Raji (cell line): ENCODE results near the gene OXSM.
A peak's percentile ranks its signal among the peaks of the same experiment; 100 is the strongest.

Experiments
- POLR2A ChIP-seq: IDR thresholded peaks from 2 replicates; pipeline ENCODE4 v1.6.1; 2011; ENCODE audit warnings: low read depth, low read length, control low read depth; ENCODE audit not compliant: insufficient read depth

Gene OXSM

DNA sequence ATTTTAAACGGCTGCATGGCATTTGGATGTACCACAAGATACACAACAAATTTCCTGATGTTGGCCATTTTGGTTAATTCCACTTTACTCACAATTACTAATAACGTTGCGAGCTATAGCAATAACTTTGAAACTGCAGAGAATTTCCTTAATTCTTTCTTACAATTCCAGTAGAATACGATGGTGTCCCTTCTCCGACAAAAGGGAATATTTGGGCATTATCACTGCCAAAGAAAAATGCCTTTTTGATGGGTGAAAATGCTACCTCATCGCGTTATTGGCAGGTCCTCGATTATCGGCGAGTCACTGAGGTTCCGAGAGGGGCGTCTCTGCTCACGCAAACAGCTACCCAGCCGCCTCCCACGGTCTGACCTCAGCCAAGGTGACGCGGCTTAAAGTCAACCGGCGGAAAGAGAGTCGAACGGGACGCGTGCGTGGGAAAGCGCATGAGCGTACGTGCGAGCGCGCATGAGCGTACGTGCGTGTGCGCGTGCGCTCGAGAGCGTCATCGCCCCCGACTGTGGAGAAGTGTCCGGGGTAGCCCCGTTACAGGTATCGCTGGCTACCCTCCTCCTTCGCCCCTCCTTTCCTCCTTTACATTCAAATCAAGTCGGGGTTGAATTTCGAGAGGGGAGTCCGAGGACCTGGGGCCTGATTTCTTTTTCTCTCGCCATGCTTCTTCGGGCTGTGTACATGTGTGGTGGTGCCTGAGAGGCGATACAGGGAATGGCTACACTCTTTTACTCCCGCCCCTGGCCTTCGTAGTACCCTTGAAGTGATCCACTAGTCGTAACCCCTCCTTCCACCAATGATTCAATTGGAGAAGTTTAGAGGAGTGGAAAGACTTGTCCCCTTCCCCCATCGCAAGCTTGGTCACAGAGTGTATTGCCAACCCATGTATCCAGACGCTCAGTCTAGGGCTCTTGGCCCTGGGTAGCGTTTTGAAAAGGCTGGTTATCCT, at the start of gene OXSM:
Gene OXSM, plus strand, starts transcription at position 495 of the 961 bp plus-strand sequence. CDS start 931 bp downstream, outside the sequence.
- TF ChIP-seq POLR2A, result peak; percentile 96

DNA sequence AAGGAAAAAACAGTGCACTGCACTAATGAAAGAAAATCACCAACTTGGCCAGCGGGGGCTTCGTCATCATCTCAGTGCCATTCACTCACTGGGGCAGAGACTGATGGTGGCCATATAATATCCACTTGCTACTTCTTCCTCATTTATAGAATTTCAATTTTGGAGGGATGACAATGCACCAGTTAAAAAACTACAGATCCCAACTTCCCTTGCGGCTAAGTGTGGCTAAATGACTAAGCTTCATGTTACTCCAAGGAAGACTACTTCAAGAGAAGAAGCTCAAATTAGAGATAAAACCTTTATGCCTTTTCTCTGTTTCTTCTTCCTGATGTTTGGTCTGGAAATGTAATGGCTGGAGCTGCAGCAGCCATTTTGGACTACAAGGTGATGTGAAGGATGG, 45.4 kb upstream of the OXSM start:
- TF ChIP-seq POLR2A, result no peak

DNA sequence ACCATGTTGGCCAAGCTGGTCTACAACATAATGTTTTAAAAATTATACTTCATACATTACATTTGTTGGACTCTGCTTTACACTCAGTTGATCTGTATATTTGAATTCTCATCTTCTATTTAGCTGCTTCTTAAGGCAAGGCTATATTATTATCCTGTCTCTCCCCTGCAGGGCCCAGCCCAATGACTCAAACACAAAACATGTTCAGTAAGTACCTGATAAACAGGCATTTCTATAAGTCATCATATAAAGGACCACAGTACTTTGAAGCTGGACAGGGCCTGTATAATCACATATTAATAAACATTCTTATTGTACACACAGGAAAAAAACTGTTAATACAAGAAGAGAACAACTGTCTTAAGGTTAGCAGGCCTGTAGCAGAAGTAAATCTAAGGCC, 42.9 kb upstream of the OXSM start:
- no peak for TF ChIP-seq POLR2A

DNA sequence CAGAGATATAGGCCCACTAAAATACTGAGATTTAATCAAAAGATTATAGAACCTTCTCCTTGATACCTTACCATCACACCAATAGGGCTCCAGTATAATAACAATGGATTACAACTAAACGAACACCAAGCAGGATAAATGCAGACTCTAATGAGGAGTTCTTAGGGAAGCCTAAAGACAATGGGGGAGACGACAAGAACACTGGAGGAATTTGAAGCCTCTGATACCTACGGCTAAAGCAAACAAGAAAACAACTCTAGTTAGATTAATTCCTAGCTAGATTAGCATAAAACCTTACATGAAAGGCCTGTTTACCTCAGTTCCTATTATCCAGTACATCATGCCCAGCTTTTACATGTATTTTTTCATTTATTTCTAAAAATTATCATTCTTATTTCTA, 41.7 kb upstream of the OXSM start:
- TF ChIP-seq POLR2A, result no peak

DNA sequence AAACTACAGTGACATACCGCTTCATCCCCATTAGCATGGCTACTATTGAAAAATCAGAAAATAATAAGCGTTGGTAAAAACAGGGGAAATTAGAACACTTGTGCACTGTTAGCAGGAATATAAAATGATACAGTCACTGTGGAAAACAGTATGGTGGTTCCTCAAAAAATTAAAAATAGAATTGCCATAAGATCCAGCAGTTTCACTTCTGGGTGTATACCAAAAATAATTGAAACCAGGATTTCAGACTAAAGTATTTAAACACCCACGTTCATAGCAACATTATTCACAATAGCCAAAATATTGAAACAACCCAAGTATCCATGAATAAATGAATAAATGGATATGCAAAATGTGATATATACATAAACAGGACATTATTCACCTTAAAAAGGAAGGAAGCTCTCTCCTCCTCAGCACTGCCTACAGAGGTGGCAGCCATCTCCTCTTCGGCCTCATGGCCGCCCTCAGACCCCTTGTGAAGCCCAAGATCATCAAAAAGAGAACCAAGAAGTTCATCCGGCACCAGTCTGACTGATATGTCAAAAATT, 40.8 kb upstream of the OXSM start:
- TF ChIP-seq POLR2A, result no peak

DNA sequence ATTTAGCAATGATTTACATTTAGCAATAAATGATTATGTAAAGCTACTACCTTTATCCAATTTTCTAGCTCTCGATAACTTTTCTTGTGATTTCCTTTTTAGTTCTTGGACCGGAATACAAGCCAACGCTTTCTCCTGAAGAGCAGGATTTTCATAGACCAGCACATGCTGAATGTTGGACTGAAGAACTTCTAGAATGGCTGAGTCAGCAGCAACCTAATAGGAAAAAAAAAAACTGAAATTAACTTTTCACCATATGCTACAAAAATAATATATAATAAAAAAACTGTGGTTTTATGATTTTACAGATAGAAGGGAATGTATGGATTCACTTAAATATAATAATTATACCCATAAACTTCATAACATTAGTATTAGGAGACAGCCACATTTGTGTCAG, 38.8 kb upstream of the OXSM start:
- TF ChIP-seq POLR2A, result no peak

DNA sequence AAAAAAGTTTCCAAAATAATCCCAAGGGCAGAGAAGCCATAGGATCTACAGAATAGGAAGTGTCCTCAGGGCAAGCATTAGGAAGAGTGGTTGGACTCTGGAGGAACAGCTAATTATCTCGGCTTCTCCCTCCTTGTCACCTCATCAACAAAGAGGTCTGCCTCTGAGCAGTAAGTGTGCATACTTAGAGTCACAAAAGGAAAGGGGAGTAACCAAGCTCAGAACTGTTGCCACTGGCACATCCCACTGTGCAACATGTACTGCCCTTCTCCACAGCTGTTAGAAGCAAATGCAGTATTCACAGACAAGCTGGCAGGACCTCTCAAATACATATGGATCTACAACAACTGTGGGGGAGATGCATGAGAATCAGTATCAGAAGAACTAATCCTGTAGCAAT, 38.2 kb upstream of the OXSM start:
- TF ChIP-seq POLR2A, result no peak

DNA sequence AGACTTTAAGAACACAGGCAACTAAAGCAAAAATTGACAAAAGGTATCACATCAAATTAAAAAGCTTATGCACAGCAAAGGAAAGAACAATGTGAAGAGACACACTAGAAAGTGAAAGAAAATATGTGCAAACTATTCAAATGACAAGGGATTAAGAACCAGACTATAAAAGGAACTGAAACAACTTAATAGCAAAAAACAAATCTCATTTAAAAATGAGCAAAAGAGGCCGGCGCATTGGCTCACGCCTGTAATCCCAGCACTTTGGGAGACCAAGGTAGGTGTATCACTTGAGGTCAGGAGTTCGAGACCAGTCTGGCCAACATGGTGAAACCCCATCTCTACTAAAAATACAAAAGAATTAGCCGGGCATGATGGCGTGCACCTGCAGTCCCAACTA, 21.0 kb upstream of the OXSM start:
- TF ChIP-seq POLR2A, result no peak

DNA sequence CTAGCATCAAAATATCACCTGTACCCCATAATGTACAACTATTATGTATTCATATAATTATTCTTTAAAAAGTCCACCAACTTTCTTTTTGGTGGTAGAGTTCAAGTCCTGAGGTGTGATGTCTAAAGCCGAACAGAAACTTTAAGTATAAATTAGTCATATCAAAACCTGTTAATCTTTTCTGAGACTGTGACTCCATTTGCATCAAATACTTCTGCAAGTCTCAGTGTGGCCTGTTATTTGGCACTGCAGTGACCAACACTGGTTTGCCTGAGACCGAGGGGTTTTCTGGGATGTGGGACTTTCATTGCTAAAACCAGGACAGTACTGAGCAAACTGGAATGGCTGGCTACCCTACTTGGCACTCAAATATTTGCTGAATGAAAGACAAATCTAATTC, 14.0 kb upstream of the OXSM start:
- no peak for TF ChIP-seq POLR2A

DNA sequence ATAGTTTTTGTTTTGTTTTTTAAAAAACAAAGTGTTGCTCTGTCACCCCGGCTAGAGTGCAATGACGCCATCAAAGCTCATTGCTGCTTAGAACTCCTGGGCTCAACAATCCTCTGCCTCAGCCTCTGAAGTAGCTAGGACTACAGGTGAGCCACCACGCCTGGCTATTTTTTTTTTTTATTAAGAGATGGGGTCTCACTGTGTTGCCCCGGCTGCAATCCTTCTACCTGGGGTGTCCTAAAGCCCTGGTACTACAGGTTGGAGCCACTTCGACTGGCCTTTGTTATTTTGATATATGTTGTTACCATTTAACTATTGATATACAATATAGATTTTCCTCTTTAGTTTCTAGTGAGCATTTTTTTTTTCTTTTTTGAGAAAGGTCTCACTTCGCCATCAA, 9.3 kb upstream of the OXSM start:
- TF ChIP-seq POLR2A, result no peak

DNA sequence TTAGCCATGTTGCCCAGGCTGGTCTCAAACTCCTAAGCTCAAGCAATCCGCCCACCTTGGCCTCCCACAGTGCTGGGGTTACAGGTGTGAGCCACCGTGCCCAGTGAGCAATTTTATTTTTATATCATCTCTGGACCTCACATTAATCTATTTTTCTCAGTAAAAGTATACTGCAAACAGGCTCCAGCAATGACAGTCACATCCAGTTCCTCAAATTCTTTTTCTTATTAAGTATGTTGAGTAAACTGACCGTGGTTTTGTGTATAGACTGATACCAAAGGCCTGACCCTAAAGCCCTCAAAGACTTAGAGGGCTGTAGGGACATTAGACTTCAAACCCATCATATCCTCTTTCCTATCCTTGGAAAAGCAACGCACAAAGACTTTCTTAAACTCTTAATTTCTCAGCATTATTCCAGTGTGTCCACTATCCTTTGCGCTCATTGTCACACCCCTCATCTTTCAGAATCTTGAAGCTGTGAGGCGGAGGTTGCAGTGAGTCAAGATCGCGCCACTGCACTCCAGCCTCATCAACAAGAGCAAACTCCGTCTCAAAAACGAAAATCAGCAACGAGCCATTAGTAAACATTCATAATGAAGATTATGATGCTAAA, 8.6 kb upstream of the OXSM start:
- no peak for TF ChIP-seq POLR2A

DNA sequence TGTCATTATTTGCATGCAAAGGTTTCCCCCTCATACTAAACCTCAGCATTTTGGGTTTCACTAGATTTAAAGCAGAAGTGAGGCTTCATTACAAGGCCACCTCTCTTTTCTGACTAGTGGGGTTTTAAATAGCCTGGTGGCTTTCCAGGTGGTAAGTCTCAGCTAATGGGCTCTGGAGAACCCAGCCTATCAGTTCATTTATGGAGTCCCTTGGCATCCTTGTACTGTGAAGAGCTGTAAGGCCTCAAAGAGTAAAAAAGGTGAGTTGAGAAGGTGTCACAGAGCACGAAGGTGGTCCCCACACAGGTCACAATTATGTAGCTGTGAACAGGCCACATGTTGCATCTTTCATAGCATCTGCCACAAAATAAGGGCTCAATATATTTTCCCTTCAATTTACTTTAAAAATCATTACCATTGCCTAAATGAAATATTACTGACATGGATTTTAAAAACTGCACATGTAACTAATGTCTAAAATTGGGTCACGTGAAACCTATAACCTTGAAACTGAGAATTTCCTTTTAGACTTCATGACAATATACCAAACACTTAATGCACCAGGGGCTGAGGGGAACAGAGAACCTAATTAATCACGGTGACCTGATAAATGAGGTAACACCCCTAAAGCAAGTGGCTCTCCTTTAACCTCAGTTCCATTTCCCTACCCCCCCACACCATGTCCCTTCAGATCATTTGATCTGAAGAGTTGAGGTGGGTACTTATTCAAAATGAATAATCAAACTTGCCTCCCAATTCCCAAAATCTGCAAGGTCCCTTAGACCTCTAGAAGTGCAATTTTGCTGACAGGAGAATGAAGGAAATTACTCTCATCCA, 7.9 kb upstream of the OXSM start:
- 0 out of 2 replicates have a peak, but pooled peaks have one; percentile 20 for TF ChIP-seq POLR2A

DNA sequence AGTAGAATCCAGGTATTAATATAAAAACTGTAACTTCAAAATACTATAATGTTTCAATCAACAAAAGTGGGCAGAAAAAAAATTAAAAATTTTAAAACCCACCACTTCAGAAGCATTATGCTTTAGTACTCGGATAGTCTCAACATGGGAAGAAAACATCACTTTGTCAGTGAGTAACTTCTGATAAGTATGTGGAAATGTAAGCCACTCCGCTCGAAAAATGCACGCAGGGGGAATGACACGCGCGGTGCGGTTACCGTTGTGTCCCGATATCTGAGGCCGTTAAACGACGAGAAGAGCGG, 7.3 kb upstream of the OXSM start:
- no peak for TF ChIP-seq POLR2A

DNA sequence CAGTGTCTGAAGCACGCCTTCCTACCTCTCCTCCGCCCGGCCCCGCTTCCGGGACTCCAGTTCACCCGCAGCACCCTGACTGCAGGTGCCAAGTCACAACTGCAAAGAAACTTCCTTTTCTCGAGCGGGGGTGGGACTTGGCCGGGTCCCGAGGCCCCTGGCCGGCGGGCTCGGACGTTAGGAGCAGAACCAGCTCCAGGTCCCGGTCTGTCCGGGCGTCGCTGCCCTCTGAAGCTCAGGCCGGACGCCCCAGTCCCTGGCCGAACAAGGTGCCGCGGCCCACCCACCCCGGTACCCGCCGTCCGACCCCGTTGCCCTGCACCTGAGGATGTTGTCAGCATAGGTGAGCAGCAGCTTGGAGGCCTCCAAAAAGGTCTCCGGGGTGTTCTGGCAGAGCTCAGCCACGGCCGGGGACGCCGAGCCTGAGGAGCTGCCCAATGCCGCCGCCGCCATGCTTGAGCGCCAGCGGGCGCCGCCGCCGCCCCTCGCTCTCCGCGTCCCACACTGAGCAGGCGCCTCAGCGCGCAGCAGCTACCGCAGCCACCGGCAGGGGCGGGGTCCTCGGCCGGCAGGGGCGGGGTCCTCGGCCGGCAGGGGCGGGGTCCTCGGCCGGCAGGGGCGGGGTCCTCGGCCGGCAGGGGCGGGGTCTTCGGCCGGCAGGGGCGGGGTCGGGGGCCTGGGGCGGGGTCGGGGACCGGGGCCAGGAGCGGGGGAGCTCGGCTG, 6.8 kb upstream of the OXSM start, which contains the start of gene NGLY1:
Gene NGLY1, minus strand, starts transcription at position 506 of the 723 bp plus-strand sequence. Its CDS starts 53 bp downstream, at position 453.
- TF ChIP-seq POLR2A, result peak; percentile 77
